CD4-positive, alpha-beta T cell treated with Interleukin-1 beta for 1 hour (primary cell): ENCODE measurements around the gene RPGR.
A peak's percentile ranks its signal among the peaks of the same experiment; 100 is the strongest.

Experiments
- DNase-seq, 2 donors: peaks; one replicate each; pipeline ENCODE4 v3.0.0-alpha.2; 2020 to 2022

RPGR gene

GRCh38 chrX:38327007-38327774 lies at the start of gene RPGR:
TSS of gene RPGR (minus strand) at chrX:38327509. CDS start at chrX:38327367, 142 bp downstream.
- DNase-seq: peak; percentile 92 to 94

GRCh38 chrX:38376747-38377146 lies 49.4 kb upstream of the RPGR start:
- no peak for DNase-seq

- DNase-seq: no peak
Measured at GRCh38 chrX:38375891-38376290, 48.6 kb upstream of the RPGR start.

- DNase-seq: no peak
Measured at GRCh38 chrX:38374431-38374830, 47.1 kb upstream of the RPGR start.

- DNase-seq: no peak
Measured at GRCh38 chrX:38371641-38372040, 44.3 kb upstream of the RPGR start.

GRCh38 chrX:38368774-38369173 lies 41.5 kb upstream of the RPGR start:
- no peak for DNase-seq

- DNase-seq: peak in 1 of 2 donors; percentile 0
Measured at GRCh38 chrX:38365954-38366353, 38.6 kb upstream of the RPGR start.

GRCh38 chrX:38363046-38363445 lies 35.7 kb upstream of the RPGR start:
- DNase-seq: no peak

- no peak for DNase-seq
Measured at GRCh38 chrX:38357747-38358673, 30.7 kb upstream of the RPGR start.

- no peak for DNase-seq
Measured at GRCh38 chrX:38356401-38356800, 29.1 kb upstream of the RPGR start.

- DNase-seq: no peak
Measured at GRCh38 chrX:38352362-38352761, 25.1 kb upstream of the RPGR start, which contains the start of gene OTC. TSS of gene OTC (plus strand) at chrX:38352604. CDS start at chrX:38352697, 93 bp downstream.

- DNase-seq: no peak
Measured at GRCh38 chrX:38351346-38351745, 24.0 kb upstream of the RPGR start.

GRCh38 chrX:38347136-38347535 lies 19.8 kb upstream of the RPGR start:
- peak in 1 of 2 donors; percentile 19 for DNase-seq

GRCh38 chrX:38346150-38346549 lies 18.8 kb upstream of the RPGR start:
- DNase-seq: no peak

GRCh38 chrX:38342853-38343778 lies 15.8 kb upstream of the RPGR start:
- DNase-seq: no peak

GRCh38 chrX:38341442-38341841 lies 14.1 kb upstream of the RPGR start:
- DNase-seq: no peak

GRCh38 chrX:38336538-38337240 lies 9.4 kb upstream of the RPGR start:
- no peak for DNase-seq

GRCh38 chrX:38335382-38335781 lies 8.1 kb upstream of the RPGR start:
- no peak for DNase-seq

- no peak for DNase-seq
Measured at GRCh38 chrX:38332505-38332904, 5.2 kb upstream of the RPGR start.

- no peak for DNase-seq
Measured at GRCh38 chrX:38327775-38328081, 419 bp upstream of the RPGR start.

GRCh38 chrX:38326086-38326485 lies 1.2 kb downstream of the RPGR start:
- DNase-seq: no peak

- no peak for DNase-seq
Measured at GRCh38 chrX:38320819-38321218, 6.5 kb downstream of the RPGR start.
